Hepatocyte (in vitro differentiated cells): Measurements from ENCODE around the gene L3MBTL1. TPM values are rescaled to one million over a fixed set of nuclear protein-coding genes. Genes with fewer than 3 reads are reported as not detected.

ENCODE experiments used
- DNase-seq: peaks from one replicate; pipeline ENCODE4 v3.0.0-alpha.2; 2016; ENCODE audit warnings: low spot score
- H2AFZ ChIP-seq: fragments of 200-600 bp; sonication (generic); 2 replicates; pipeline ENCODE4 v1.6.0; 2016; ENCODE audit warnings: antibody characterized with exemption, mild to moderate bottlenecking
- H3K27ac ChIP-seq: fragments of 200-600 bp; sonication (generic); 2 replicates; pipeline ENCODE4 v1.5.1; 2016; ENCODE audit warnings: mild to moderate bottlenecking
- H3K27me3 ChIP-seq: fragments of 200-600 bp; sonication (generic); 2 replicates; pipeline ENCODE4 v1.6.1; 2016
- H3K36me3 ChIP-seq: fragments of 200-600 bp; sonication (generic); replicated peaks from 2 replicates; pipeline ENCODE4 v1.5.1; 2016; ENCODE audit warnings: low read depth; ENCODE audit not compliant: insufficient read depth
- H3K4me1 ChIP-seq: fragments of 200-600 bp; sonication (generic); 2 replicates; pipeline ENCODE4 v1.5.1; 2016; ENCODE audit warnings: mild to moderate bottlenecking, moderate library complexity; ENCODE audit not compliant: insufficient read depth
- H3K4me2 ChIP-seq: fragments of 200-600 bp; sonication (generic); 2 replicates; pipeline ENCODE4 v1.6.0; 2016
- H3K4me3 ChIP-seq: fragments of 200-600 bp; sonication (generic); 2 replicates; pipeline ENCODE4 v1.5.1; 2016; ENCODE audit warnings: mild to moderate bottlenecking
- H3K79me2 ChIP-seq: fragments of 200-600 bp; sonication (generic); 2 replicates; pipeline ENCODE4 v1.6.0; 2017; ENCODE audit warnings: mild to moderate bottlenecking
- H3K9me2 ChIP-seq: fragments of 200-600 bp; sonication (generic); replicated peaks from 2 replicates; pipeline ENCODE4 v1.6.0; 2017; ENCODE audit warnings: mild to moderate bottlenecking; ENCODE audit not compliant: insufficient read depth
- H3K9me3 ChIP-seq: fragments of 200-600 bp; sonication (generic); 2 replicates; pipeline ENCODE4 v1.5.1; 2016; ENCODE audit warnings: low read depth, mild to moderate bottlenecking
- H4K20me1 ChIP-seq: fragments of 200-600 bp; sonication (generic); 2 replicates; pipeline ENCODE4 v1.6.0; 2016; ENCODE audit warnings: mild to moderate bottlenecking; ENCODE audit not compliant: insufficient read depth, poor library complexity, severe bottlenecking
- EZH2 ChIP-seq: fragments of 200-600 bp; sonication (generic); IDR thresholded peaks from 2 replicates; pipeline ENCODE4 v1.6.1; 2016; ENCODE audit warnings: antibody characterized with exemption, mild to moderate bottlenecking, borderline replicate concordance
- EZH2phosphoT487 ChIP-seq: fragments of 200-600 bp; sonication (generic); IDR thresholded peaks from one replicate; pipeline ENCODE4 v1.6.1; 2018; ENCODE audit warnings: antibody characterized with exemption, mild to moderate bottlenecking, low read depth, moderate library complexity; ENCODE audit not compliant: unreplicated experiment, severe bottlenecking
- WGBS: methylation state at CpG from one replicate; pipeline ENCODE4 v1.1.6; 2016; ENCODE audit warnings: low lambda C conversion rate; ENCODE audit errors: missing lambda C conversion rate; 5-methylcytosine and 5-hydroxymethylcytosine counted together
- polyA plus RNA-seq: library from polyadenylated mRNA; unstranded; fragments of >200 nt; fragmentation: Nextera tagmentation; extraction: Ambion mirVana; gene quantifications from 2 replicates; pipeline ENCODE4 v1.2.1, GENCODE V29; 2016
- total RNA-seq: library from RNA; depleted of rRNA; stranded (reverse); fragments of >200 nt; gene quantifications from 2 replicates; pipeline ENCODE4 v1.2.3, GENCODE V29; 2014
- TF ChIP-seq, protein P1 (sequence below): fragments of 200-600 bp; sonication (generic); IDR thresholded peaks from 2 replicates; pipeline ENCODE4 v1.5.1; 2016; ENCODE audit warnings: antibody characterized with exemption, mild to moderate bottlenecking; ENCODE audit not compliant: poor library complexity

L3MBTL1 gene
- total and polyA plus RNA-seq, 2 experiments from 2014 or later = 7.5 to 7.9 TPM

DNA sequence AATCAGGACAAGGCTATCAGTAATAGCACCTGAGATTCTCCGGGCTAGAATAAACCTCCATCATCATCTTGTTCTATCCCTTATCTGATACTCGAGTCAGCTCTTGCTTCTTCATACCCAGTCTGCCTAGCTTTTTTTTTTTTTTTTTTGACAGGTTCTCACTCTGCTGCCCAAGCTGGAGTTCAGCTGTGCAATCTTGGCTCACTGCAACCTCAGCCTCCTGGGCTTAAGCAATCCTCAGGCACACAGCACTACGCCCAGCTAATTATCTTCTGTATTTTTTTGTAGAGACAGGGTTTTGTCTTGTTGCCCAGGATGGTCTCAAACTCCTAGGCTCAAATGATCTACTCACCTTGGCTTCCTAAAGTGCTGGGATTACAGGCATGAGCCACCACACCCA, 30.3 kb upstream of the L3MBTL1 start:
- H3K27ac ChIP-seq = no peak overlapping the region
- no peak overlapping the region for H3K4me3 ChIP-seq
- no peaks in the 10 kb centered on the region for H3K36me3 ChIP-seq
- H3K4me1 ChIP-seq = no peaks in the 10 kb centered on the region
- no peaks in the 10 kb centered on the region for H3K9me2 ChIP-seq
- TF ChIP-seq, protein P1, sequence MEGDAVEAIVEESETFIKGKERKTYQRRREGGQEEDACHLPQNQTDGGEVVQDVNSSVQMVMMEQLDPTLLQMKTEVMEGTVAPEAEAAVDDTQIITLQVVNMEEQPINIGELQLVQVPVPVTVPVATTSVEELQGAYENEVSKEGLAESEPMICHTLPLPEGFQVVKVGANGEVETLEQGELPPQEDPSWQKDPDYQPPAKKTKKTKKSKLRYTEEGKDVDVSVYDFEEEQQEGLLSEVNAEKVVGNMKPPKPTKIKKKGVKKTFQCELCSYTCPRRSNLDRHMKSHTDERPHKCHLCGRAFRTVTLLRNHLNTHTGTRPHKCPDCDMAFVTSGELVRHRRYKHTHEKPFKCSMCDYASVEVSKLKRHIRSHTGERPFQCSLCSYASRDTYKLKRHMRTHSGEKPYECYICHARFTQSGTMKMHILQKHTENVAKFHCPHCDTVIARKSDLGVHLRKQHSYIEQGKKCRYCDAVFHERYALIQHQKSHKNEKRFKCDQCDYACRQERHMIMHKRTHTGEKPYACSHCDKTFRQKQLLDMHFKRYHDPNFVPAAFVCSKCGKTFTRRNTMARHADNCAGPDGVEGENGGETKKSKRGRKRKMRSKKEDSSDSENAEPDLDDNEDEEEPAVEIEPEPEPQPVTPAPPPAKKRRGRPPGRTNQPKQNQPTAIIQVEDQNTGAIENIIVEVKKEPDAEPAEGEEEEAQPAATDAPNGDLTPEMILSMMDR = no peak
- no peak for TF ChIP-seq EZH2
- TF ChIP-seq EZH2phosphoT487 = no peak
- no peak for DNase-seq
- H3K27me3 ChIP-seq = no peaks in the 10 kb centered on the region
- no peaks in the 10 kb centered on the region for H4K20me1 ChIP-seq
- H3K79me2 ChIP-seq = no peaks in the 10 kb centered on the region
- H2AFZ ChIP-seq = no peak overlapping the region
- no peak overlapping the region for H3K4me2 ChIP-seq
- H3K9me3 ChIP-seq = no peaks in the 10 kb centered on the region
- 76% methylated on average over 3 of the region's 3 CpGs for WGBS

DNA sequence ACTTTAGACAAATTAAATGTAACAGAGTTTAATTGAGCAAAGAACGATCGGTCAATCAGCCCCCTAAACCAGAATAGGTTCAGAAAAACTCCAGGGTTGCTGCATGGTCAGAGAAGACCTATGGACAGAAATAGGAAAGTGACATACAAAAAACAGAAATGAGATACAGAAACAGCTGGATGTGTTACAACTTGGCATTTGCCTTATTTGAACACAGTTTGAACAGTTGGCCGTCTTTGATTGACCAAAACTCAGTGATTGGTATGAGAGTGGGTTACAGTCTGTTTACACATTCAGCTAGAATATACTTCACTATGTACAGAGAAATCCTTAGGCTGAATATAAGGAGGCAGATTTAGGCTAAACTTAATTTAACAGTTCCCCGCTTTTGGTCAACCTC, 29.9 kb upstream of the L3MBTL1 start:
- WGBS = 73% methylated on average over 4 of the region's 4 CpGs
- Histone ChIP-seq H3K4me3 (no peak overlapping the region), H3K79me2 (no peaks in the 10 kb centered on the region), H3K27ac (no peak overlapping the region), H3K9me2 (no peaks in the 10 kb centered on the region), H3K4me2 (no peak overlapping the region), H3K4me1 (no peaks in the 10 kb centered on the region), H2AFZ (no peak overlapping the region), H3K9me3 (no peaks in the 10 kb centered on the region), H3K36me3 (no peaks in the 10 kb centered on the region), H4K20me1 (no peaks in the 10 kb centered on the region), H3K27me3 (no peaks in the 10 kb centered on the region)
- DNase-seq = no peak
- TF ChIP-seq EZH2 (no peak), EZH2phosphoT487 (no peak)
- TF ChIP-seq, protein P1 = no peak

DNA sequence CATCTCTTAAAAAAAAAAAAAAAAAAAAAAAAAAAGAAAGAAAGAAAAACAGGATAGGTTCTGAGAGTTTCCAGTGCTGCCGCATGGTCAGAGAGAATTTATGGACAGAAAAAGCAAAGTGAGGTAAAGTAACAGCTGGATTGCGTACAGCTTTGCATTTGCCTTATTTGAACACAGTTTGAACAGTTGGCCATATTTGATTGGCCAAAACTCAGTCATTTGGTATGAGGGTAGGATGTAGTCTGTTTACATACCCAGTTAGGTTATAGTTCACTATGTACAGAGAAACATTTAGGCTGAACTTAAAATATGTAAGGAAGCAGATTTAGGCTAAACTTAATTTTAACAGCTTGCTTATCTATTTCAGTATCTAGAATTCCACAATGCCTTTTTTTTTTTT, 17.5 kb upstream of the L3MBTL1 start:
- no peak for TF ChIP-seq EZH2phosphoT487
- no peak for TF ChIP-seq EZH2
- TF ChIP-seq, protein P1 = no peak

DNA sequence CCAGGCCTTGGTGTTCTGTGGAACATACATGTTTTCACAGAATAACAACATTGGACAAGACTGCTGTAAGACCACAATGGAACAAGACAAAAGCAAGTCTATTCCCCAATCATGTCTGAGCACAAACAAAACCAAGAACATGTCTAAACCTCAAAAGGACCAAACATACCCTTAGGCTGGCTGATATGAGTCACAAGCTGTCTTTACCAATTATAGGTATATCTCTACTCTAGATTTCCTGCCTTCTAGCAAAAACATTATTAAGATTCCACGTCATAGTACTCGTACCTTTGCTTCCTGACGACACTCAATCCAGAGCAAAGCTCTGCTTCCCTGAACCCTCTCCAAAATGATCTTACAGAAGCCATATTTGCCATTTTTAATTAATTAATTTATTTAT, 15.4 kb upstream of the L3MBTL1 start:
- no peaks in the 10 kb centered on the region for H3K27me3 ChIP-seq
- WGBS = 89% methylated on average over 3 of the region's 3 CpGs
- TF ChIP-seq EZH2 = no peak
- TF ChIP-seq, protein P1 = no peak
- TF ChIP-seq EZH2phosphoT487 = no peak
- no peak overlapping the region for H3K4me2 ChIP-seq
- H4K20me1 ChIP-seq = no peaks in the 10 kb centered on the region
- DNase-seq = no peak
- no peak overlapping the region for H3K27ac ChIP-seq
- H3K4me1 ChIP-seq = no peaks in the 10 kb centered on the region
- H3K9me2 ChIP-seq = no peaks in the 10 kb centered on the region
- H2AFZ ChIP-seq = no peak overlapping the region
- H3K79me2 ChIP-seq = no peaks in the 10 kb centered on the region
- H3K9me3 ChIP-seq = no peaks in the 10 kb centered on the region
- no peaks in the 10 kb centered on the region for H3K36me3 ChIP-seq
- H3K4me3 ChIP-seq = no peak overlapping the region

More for the DNA sequence above, 17.5 kb upstream of the L3MBTL1 start:
- H3K4me1 ChIP-seq = no peaks in the 10 kb centered on the region
- H3K27ac ChIP-seq = no peak overlapping the region
- H3K9me3 ChIP-seq = no peaks in the 10 kb centered on the region
- H4K20me1 ChIP-seq = no peaks in the 10 kb centered on the region
- WGBS = 81% methylated on average over 2 of the region's 2 CpGs
- no peak overlapping the region for H2AFZ ChIP-seq
- no peak overlapping the region for H3K4me2 ChIP-seq
- no peak for DNase-seq
- H3K9me2 ChIP-seq = no peaks in the 10 kb centered on the region
- no peaks in the 10 kb centered on the region for H3K27me3 ChIP-seq
- no peaks in the 10 kb centered on the region for H3K36me3 ChIP-seq
- no peaks in the 10 kb centered on the region for H3K79me2 ChIP-seq
- no peak overlapping the region for H3K4me3 ChIP-seq
